ENCODE measurements around the gene SLC25A11.

The SLC25A11 gene

DNA sequence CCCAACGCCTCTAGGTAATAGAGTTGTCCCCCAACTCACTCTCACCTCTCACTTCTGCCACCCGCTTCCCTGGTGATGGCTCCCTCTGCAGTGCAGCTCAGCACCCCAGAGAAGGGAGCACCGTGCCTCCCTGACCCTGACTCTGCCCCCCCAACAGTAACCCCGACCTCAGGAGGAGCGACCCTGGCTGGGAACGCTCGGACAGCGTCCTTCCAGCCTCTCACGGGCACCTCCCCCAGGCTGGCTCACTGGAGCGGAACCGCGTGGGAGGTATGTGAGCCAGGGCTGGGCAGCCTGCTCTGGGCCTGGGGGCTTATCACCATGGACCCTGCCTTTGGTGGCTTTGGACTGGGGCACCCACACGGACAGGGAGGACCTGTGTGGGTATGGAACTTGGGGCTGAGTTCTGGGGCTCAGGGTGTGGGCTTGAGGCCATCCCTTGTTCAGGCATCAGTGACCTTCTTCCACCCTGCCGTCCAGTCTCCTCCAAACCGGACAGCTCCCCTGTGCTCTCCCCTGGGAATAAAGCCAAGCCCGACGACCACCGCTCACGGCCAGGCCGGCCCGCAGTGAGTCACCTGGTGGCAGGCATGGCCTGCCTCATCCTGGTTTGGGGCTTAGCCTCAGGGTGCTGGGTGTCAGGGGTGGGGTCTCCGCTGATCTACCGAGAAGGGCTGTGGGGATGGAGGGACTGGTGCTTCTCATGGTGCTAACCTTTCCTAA is 47.2 kb downstream of the SLC25A11 start:
- no peak for DNase-seq

- DNase-seq, result no peak
These were observed 48.1 kb downstream of the SLC25A11 start for GRCh38 chr17:4891411-4892410.

GRCh38 chr17:4887581-4887980 is 52.3 kb downstream of the SLC25A11 start:
- no peak for DNase-seq
